ENCODE data around the gene PPM1G.

Gene PPM1G, protein sequence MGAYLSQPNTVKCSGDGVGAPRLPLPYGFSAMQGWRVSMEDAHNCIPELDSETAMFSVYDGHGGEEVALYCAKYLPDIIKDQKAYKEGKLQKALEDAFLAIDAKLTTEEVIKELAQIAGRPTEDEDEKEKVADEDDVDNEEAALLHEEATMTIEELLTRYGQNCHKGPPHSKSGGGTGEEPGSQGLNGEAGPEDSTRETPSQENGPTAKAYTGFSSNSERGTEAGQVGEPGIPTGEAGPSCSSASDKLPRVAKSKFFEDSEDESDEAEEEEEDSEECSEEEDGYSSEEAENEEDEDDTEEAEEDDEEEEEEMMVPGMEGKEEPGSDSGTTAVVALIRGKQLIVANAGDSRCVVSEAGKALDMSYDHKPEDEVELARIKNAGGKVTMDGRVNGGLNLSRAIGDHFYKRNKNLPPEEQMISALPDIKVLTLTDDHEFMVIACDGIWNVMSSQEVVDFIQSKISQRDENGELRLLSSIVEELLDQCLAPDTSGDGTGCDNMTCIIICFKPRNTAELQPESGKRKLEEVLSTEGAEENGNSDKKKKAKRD

GRCh38 chr2:27409321-27410073 is at the start of gene PPM1G:
TSS of gene PPM1G (minus strand) at chr2:27409591. CDS start at chr2:27409422, 169 bp downstream.
- TF ChIP-seq CTCF (IDR thresholded peaks at IDR 0.05; ENCODE audit: extremely low read depth, insufficient read depth, missing control alignments), result no peak
- in situ Hi-C loops (cut with MboI; ENCODE audit: low pct_unique_long_range_greater_than_20kb, low sequenced_read_pairs, unreplicated experiment), result no loop called here
- DNase-seq (ENCODE audit: low spot score), result peak; percentile 97

GRCh38 chr2:27453968-27454367 is 44.6 kb upstream of the PPM1G start:
- no peak for DNase-seq (ENCODE audit: low spot score)
- no peak for TF ChIP-seq CTCF (IDR thresholded peaks at IDR 0.05; ENCODE audit: extremely low read depth, insufficient read depth, missing control alignments)
- in situ Hi-C loops (cut with MboI; ENCODE audit: low pct_unique_long_range_greater_than_20kb, low sequenced_read_pairs, unreplicated experiment), result no loop called here

GRCh38 chr2:27451095-27451494 is 41.7 kb upstream of the PPM1G start:
- no peak for DNase-seq (ENCODE audit: low spot score)
- no peak for TF ChIP-seq CTCF (IDR thresholded peaks at IDR 0.05; ENCODE audit: extremely low read depth, insufficient read depth, missing control alignments)
- in situ Hi-C loops (cut with MboI; ENCODE audit: low pct_unique_long_range_greater_than_20kb, low sequenced_read_pairs, unreplicated experiment), result no loop called here

DNA sequence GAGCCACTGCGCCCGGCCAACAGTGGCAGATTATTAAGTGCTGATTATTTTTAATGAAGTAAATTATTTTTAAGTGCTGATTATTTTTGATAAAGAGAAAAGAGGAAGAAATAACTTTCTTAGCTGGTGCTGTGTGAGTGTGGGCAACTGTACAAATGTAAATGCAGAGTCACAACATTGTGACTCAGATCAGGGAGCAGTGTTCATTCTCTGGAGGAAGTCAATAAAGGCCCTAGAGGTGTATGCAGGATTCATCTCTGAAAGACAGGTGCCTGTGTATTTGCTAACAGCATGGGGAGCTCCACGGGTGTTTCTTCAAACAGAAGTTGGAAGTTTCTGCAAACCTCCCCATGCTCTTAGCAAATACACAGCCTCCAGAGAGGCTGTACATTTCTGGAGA is 39.0 kb upstream of the PPM1G start:
- no peak for DNase-seq (ENCODE audit: low spot score)
- in situ Hi-C loops (cut with MboI; ENCODE audit: low pct_unique_long_range_greater_than_20kb, low sequenced_read_pairs, unreplicated experiment), result no loop called here
- no peak for TF ChIP-seq CTCF (IDR thresholded peaks at IDR 0.05; ENCODE audit: extremely low read depth, insufficient read depth, missing control alignments)

GRCh38 chr2:27446057-27446456 is 36.7 kb upstream of the PPM1G start:
- DNase-seq (ENCODE audit: low spot score), result no peak
- no peak for TF ChIP-seq CTCF (IDR thresholded peaks at IDR 0.05; ENCODE audit: extremely low read depth, insufficient read depth, missing control alignments)
- in situ Hi-C loops (cut with MboI; ENCODE audit: low pct_unique_long_range_greater_than_20kb, low sequenced_read_pairs, unreplicated experiment), result no loop called here

DNA sequence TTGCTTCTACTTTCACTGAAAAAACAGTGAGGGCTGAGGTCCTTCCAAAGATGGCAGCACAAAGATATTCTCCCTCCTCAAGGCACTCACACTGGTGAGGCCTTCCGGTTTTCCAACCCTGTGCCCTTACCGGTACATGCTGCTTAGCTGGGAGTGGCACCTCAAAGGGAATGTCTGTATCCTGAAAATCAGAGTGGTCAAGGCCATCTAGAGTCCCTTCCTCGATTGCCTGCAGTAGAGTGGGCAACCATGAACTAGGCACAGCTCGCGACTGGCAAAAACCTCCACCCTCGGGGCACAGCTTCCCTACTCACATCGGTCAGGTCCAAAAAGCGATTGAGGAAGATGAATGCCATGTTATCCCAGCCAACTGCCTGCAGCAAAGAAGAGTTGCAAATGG is 36.2 kb upstream of the PPM1G start:
- in situ Hi-C loops (cut with MboI; ENCODE audit: low pct_unique_long_range_greater_than_20kb, low sequenced_read_pairs, unreplicated experiment), result no loop called here
- TF ChIP-seq CTCF (IDR thresholded peaks at IDR 0.05; ENCODE audit: extremely low read depth, insufficient read depth, missing control alignments), result no peak
- DNase-seq (ENCODE audit: low spot score), result no peak

Data from GM13977 (cell line).